T-helper 17 cell (primary cell): Measurements from ENCODE around the gene NR5A1. TPM values are rescaled to one million over a fixed set of nuclear protein-coding genes. Genes with fewer than 3 reads are reported as not detected.

Experiments
- ATAC-seq: fragments of 150-1000 bp; cut with Tn5 transposase; 2 replicates; pipeline ENCODE4 v1.10.0; 2021; ENCODE audit warnings: mild to moderate bottlenecking, moderate library complexity
- DNase-seq, 3 donors: peaks; one replicate each; pipeline versions ENCODE4 v3.0.0 to v3.0.0-alpha.2; 2020 to 2021
- H3K9me3 ChIP-seq: one replicate; pipeline ENCODE4 v1.7.0; 2013; ENCODE audit warnings: low read length, mild to moderate bottlenecking; ENCODE audit not compliant: control insufficient read depth, poor library complexity, severe bottlenecking
- H3K27ac Mint-ChIP-seq: one replicate; pipeline ENCODE4 v1.8.0; 2022; ENCODE audit warnings: mild to moderate bottlenecking, moderate library complexity, mixed read lengths
- H3K27me3 Mint-ChIP-seq: one replicate; pipeline ENCODE4 v1.8.0; 2022; ENCODE audit warnings: mixed read lengths
- H3K36me3 Mint-ChIP-seq: one replicate; pipeline ENCODE4 v1.8.0; 2022; ENCODE audit warnings: low read depth, mixed read lengths
- H3K4me1 Mint-ChIP-seq: one replicate; pipeline ENCODE4 v1.8.0; 2022; ENCODE audit warnings: mild to moderate bottlenecking, mixed read lengths
- H3K4me3 Mint-ChIP-seq: one replicate; pipeline ENCODE4 v1.8.0; 2022; ENCODE audit warnings: mild to moderate bottlenecking, moderate library complexity, mixed read lengths
- total RNA-seq, 4 donors: library from RNA in 2 of 4; stranded (reverse) in 2 of 4; gene quantifications; one replicate each; pipeline ENCODE4 v1.2.3 and lab custom pipeline; 2022 to 2026

NR5A1 gene
- total RNA-seq, 2 donors from 2014 or later, result not detected

DNA sequence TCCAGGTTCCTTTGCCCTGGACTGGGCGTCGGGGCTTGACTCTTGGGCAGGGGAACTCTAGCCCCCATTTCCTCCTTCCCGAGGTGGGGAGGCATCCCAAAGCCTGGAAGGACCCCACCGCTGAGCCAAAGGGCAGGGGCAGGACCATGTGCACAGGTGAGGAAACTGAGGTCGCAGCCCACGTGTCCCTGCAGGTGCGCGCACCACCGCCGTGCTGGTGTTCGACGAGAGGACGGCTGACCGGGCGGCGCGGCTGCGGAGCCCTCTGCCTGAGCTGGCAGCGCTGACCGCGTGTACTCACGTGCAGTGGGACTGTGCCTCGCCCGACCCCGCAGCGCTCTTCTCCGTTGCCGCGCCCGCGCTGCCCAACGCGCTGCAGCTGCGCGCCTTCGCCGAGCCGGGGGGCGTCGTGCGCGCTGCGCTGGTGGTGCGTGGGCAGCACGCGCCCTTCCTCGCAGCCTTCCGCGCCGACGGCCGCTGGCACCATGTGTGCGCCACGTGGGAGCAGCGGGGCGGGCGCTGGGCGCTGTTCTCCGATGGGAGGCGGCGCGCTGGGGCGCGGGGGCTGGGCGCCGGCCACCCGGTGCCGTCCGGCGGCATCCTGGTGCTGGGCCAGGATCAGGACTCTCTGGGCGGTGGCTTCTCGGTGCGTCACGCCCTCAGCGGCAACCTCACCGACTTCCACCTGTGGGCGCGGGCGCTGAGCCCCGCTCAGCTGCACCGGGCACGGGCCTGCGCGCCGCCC, 54.2 kb downstream of the NR5A1 start:
- H3K36me3 Mint-ChIP-seq, result no peaks in the 10 kb centered on the region
- DNase-seq (no peak), ATAC-seq (no peak)
- no peaks in the 10 kb centered on the region for H3K4me1 Mint-ChIP-seq
- H3K9me3 ChIP-seq, result no peaks in the 10 kb centered on the region
- no peak overlapping the region for H3K4me3 Mint-ChIP-seq
- peaks cover 40% of the 10 kb centered on the region for H3K27me3 Mint-ChIP-seq
- H3K27ac Mint-ChIP-seq, result no peak overlapping the region

DNA sequence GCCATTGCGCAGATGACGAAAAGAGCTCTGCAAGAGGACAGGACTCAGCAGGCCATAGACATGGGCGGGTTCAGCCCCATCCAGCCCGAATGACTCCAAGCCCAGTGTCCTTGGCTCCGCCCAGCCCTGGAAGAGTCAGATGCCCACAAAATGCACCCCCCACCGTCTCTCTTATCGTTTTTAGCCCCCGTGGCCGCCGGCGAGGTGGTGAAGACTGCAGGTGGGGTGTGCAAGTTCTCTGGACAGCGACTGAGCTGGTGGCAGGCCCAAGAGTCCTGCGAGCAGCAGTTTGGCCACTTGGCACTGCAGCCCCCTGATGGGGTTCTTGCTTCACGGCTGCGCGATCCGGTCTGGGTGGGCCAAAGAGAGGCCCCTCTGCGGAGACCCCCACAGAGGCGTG, 54.9 kb downstream of the NR5A1 start:
- Mint-ChIP-seq H3K27ac (no peak overlapping the region), H3K4me1 (no peaks in the 10 kb centered on the region), H3K27me3 (peaks cover 41% of the 10 kb centered on the region), H3K4me3 (no peak overlapping the region), H3K36me3 (no peaks in the 10 kb centered on the region)
- no peaks in the 10 kb centered on the region for H3K9me3 ChIP-seq
- DNase-seq (no peak), ATAC-seq (no peak)

DNA sequence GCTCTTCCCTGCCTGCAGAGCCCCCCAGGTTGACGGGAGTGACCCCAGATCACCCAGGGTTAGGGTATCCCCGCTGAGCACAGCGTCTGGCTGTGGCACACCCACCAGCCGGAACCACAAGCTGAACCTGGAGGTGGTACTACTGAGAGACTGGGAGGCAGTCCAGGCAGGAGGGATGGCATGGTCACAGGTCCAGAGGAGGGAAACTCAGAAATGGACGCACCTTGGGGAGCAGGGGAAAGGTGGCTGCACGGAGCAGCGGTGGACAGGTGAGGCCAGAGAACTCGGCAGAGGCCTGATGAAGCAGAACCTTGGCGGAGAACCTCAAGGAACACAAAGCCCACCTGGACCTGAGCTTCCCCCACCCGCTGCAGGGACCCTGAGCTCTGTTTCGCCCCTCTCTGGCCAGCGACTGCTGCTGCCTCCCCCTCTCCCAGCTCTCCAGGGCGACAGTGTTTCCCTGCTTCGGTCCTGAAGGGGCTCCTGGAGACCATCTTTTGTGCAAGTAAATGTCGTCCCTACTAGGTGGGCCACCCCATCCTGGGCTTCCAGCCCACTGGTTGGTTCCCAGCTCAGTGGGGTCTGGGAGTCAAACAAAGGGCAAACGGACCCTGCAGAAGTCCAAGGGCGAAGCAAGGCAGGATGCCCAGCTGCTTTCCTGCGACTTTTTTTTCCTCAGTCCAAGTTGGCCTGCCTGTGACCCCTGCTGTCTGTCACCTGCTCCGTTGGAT, 56.1 kb downstream of the NR5A1 start:
- no peaks in the 10 kb centered on the region for H3K9me3 ChIP-seq
- Mint-ChIP-seq H3K4me1 (no peaks in the 10 kb centered on the region), H3K4me3 (no peak overlapping the region), H3K27me3 (peaks cover 45% of the 10 kb centered on the region), H3K27ac (no peak overlapping the region), H3K36me3 (no peaks in the 10 kb centered on the region)
- DNase-seq (no peak), ATAC-seq (no peak)

DNA sequence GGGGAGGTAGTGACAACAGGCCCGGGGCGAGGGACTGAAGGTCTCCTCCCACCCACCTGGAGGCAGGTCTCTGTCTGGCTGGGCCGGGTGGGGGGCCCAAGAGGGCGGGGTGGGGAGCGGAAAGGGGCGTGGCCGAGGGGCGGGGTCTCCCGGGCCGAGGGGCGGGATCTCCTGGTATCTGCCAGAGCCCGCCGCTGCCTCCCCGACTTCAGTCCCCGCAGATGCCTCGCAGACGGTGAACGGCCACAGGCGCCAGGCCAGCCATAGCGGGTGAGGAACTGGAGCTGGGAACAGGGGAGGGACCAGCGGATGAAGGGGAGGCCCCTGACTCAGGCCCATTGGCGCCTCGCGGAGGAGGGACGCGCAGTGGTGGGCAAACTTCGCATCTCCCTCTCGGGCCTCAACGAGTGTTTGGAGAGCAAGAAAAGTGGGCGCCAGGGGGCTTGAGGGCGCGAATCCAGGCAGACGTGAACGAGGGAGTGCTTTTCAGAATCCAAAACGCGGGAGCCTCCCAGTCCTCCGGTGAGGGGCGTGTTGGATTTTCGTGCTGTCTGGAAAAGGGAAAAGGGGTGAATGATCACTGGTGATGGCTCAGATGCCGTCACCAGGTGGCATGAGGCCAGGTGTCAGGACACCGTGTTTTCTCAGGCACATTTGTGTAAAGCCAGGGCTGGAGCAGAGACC, 56.8 kb downstream of the NR5A1 start, which contains the start of gene ADGRD2:
TSS of gene ADGRD2 (plus strand) at position 211 of the 684 bp plus-strand sequence. CDS start 1,216 bp downstream, outside the sequence.
- no peaks in the 10 kb centered on the region for H3K9me3 ChIP-seq
- Mint-ChIP-seq H3K27me3 (peaks cover 45% of the 10 kb centered on the region), H3K36me3 (no peaks in the 10 kb centered on the region), H3K4me1 (no peaks in the 10 kb centered on the region), H3K27ac (no peak within 1 kb of the TSS), H3K4me3 (no peak within 1 kb of the TSS)
- no peak for DNase-seq
- ATAC-seq, result no peak

DNA sequence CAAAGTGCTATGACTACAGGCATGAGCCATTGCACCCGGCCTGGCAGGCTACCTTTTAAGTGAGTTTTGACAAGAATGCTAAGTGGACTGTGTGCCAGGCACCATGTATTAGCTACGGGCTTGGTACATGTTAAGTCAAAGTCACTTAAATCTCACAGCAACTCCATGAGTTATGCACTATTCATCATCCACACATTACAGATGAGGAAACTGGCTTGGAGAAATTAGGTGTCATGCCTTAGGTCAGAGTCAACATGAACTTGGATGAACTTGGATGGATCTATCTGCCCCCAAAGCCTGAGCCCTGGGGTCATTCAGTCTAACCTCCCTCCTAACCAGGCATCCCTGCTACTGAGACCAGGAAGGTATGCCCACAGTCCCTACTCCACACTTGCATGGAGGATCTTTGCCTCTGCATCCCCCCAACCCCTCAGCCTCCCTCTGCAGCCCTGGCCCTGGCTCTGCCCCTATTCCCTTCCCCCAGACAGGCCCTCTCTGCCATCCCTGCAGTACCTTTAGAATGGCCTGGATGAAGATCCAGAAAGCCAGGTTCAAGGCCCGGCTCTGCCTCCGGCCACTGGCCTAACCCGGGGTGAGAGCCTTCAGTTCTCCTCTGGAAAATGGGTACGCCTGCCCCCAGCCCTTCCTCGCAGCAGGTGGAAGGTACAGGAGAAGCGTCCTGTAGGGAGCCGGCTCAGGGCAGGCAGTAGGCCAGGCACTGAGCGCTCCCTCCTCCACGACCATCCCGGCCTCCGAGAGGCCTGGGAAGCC, 57.6 kb downstream of the NR5A1 start:
- no peaks in the 10 kb centered on the region for H3K9me3 ChIP-seq
- DNase-seq (no peak), ATAC-seq (no peak)
- Mint-ChIP-seq H3K36me3 (no peaks in the 10 kb centered on the region), H3K27me3 (peaks cover 45% of the 10 kb centered on the region), H3K4me3 (no peak overlapping the region), H3K4me1 (no peaks in the 10 kb centered on the region), H3K27ac (no peak overlapping the region)

DNA sequence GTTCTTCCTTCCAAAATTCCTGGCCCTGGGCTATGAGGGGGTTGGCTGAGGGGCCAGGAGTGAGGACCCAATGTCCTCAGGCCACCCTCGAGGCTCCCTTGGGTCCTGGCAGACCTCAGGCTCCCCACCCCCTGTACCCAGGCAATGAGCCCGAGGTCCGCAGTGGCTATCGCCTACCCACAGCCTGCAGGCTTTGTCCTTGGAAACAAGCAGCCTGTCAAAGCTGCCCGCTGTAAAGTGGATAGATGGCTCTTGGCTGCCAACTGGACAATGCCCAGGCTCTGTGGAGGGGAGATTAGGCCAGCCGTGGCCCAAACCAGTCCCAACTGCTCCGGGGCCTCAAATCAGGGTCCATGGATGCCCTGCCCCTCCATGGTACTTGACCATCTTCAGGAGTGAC, 59.2 kb downstream of the NR5A1 start:
- no peaks in the 10 kb centered on the region for H3K36me3 Mint-ChIP-seq
- DNase-seq (no peak), ATAC-seq (no peak)
- H3K27ac Mint-ChIP-seq, result no peak overlapping the region
- no peaks in the 10 kb centered on the region for H3K4me1 Mint-ChIP-seq
- H3K27me3 Mint-ChIP-seq, result peaks cover 45% of the 10 kb centered on the region
- H3K9me3 ChIP-seq, result no peaks in the 10 kb centered on the region
- H3K4me3 Mint-ChIP-seq, result no peak overlapping the region

DNA sequence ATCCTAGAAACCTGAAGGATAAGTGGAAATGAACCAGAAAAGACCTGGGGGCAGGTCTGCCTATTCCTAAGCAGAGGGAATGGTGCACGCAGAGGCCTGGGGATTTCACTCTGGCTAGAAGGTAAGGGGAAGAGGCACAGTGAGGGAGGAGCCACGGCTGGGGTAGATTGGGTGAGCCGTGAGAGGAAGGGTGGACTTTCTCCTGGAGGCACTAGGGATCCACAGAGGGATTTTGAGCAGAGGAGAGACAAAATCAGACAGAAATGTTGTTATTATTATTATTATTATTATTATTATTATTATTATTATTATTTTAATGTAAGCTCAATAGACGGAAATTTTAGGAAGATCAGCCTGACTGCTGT, 59.9 kb downstream of the NR5A1 start:
- Mint-ChIP-seq H3K27me3 (peaks cover 47% of the 10 kb centered on the region), H3K4me1 (no peaks in the 10 kb centered on the region), H3K36me3 (no peaks in the 10 kb centered on the region), H3K4me3 (no peak overlapping the region), H3K27ac (no peak overlapping the region)
- peaks cover under 1% of the 10 kb centered on the region for H3K9me3 ChIP-seq
- ATAC-seq (no peak), DNase-seq (no peak)

DNA sequence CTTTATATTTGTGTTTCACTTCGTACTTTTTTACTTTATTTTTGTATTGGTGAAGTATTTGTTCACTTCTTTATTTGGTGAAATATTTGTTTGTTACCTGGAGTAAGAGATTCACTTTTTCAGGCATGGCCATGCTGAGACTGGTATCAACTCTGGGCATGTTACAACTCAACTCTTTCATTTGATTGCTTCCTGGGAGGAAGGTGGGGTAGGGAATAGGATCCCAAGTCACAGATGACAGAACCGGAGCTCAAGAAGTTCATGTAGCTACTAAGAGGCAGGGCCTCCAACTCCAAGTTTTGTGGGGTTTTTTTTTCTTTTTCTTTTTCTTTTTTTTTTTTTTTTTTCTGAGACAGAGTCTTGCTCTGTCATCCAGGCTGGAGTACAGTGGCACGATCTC, 63.0 kb downstream of the NR5A1 start:
- H3K4me3 Mint-ChIP-seq, result no peak overlapping the region
- ATAC-seq, result no peak
- no peaks in the 10 kb centered on the region for H3K4me1 Mint-ChIP-seq
- peaks cover 2% of the 10 kb centered on the region for H3K36me3 Mint-ChIP-seq
- no peak for DNase-seq
- H3K27ac Mint-ChIP-seq, result no peak overlapping the region
- H3K9me3 ChIP-seq, result peaks cover 2% of the 10 kb centered on the region
- peaks cover 40% of the 10 kb centered on the region for H3K27me3 Mint-ChIP-seq

DNA sequence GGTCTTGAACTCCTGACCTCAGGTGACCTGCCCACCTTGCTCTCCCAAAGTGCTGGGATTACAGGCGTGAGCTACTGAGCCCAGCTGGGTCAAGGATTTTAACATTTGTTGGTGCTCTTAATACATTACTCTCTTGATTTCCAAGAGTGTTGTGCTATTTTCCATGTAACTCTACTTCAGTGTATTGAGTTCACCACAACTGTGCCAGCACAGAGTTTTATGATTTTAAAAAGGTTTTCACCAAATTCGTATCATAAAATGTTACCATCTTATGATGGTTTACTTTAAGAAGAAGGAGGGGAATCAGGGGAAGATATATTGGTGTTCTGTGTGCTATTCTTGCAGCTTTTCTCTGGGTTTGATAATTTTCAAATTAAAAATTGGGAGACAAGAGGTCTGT, 63.6 kb downstream of the NR5A1 start:
- DNase-seq (no peak), ATAC-seq (no peak)
- Mint-ChIP-seq H3K4me1 (no peaks in the 10 kb centered on the region), H3K36me3 (peaks cover 2% of the 10 kb centered on the region), H3K27ac (no peak overlapping the region), H3K4me3 (no peak overlapping the region), H3K27me3 (peaks cover 39% of the 10 kb centered on the region)
- peaks cover 2% of the 10 kb centered on the region for H3K9me3 ChIP-seq

DNA sequence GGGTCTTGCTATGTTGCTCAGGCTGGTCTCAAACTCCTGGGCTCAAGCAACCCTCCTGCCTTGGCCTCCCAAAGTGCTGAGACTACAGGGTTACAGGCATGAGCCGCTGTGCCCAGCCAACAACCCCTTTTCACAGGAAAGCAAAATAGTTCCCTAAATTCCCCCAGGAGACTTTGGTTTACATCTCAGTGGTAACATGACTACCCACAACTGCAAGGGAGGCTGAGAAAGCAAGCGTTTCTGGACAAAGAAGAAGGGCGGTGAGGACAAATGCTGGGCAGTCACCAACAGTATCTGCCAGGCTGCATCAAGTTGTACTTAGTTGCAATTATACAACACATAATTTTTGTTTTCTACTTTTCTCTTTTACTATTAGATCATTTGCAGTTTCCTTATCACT, 64.4 kb downstream of the NR5A1 start:
- Mint-ChIP-seq H3K27ac (no peak overlapping the region), H3K4me3 (no peak overlapping the region), H3K4me1 (no peaks in the 10 kb centered on the region), H3K27me3 (peaks cover 32% of the 10 kb centered on the region), H3K36me3 (peaks cover 2% of the 10 kb centered on the region)
- no peak for ATAC-seq
- DNase-seq, result no peak
- peaks cover 2% of the 10 kb centered on the region for H3K9me3 ChIP-seq

DNA sequence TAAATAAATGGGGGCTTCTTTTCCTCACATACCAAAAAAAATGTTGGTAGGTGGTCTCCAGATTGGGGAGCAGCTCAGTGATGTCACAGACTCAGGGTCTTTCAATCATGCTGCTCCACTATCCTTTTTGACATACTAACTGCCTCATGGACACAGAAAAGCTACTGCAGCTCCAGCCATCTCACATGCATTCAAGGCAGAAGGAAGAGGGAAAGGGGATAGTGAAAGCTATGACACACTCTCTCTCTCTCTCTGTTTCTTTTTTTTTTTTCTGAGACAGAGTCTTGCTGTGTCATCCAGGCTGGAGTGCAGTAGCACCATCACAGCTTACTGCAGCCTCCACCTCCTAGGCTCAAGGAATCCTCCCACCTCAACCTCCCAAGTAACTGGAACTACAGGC, 64.8 kb downstream of the NR5A1 start:
- ATAC-seq (no peak), DNase-seq (no peak)
- H3K4me1 Mint-ChIP-seq, result no peaks in the 10 kb centered on the region
- peaks cover 2% of the 10 kb centered on the region for H3K36me3 Mint-ChIP-seq
- no peak overlapping the region for H3K27ac Mint-ChIP-seq
- peaks cover 2% of the 10 kb centered on the region for H3K9me3 ChIP-seq
- peaks cover 32% of the 10 kb centered on the region for H3K27me3 Mint-ChIP-seq
- no peak overlapping the region for H3K4me3 Mint-ChIP-seq

DNA sequence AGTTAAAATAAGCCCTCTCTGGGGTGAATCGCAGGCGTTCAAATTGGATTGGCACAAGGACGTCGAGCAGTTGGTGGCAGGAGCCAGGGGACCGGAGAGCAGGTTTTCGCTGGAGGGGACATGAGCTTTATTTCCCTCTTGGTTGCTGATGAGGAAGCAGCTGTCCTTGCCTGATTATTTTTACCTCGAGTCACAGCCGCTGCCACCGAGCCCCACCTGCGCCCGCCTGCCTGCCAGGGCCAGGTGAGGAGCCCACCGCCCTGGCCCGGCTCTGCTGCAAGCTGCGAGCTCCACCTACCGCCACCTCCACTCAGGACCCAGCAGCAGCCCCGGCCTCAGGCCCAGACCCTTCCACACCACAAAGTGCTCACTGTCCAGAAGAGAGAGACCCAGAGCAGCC, 65.9 kb downstream of the NR5A1 start:
- H3K4me3 Mint-ChIP-seq, result no peak overlapping the region
- ATAC-seq (no peak), DNase-seq (no peak)
- peaks cover 2% of the 10 kb centered on the region for H3K36me3 Mint-ChIP-seq
- H3K4me1 Mint-ChIP-seq, result no peaks in the 10 kb centered on the region
- H3K27me3 Mint-ChIP-seq, result peaks cover 28% of the 10 kb centered on the region
- no peak overlapping the region for H3K27ac Mint-ChIP-seq
- H3K9me3 ChIP-seq, result peaks cover 2% of the 10 kb centered on the region

DNA sequence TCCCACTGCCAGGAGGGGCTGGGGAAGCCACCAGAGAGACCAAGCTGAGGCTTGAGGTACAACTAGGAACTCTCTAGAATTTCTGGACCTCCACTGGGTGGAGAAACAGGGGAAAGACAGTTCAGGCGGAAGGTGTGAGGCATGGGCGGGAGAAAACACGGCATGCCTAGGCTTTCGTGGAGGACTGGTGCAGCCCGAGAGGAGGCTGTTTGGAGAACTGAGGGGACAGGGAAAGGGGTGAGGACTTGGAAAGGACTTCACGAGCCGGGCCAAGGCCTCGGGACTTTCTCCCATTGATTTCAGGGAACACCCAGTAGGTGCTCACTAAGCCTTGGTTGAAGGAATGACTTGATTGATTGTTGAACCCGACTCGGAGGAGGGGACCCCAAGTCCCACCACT, 66.4 kb downstream of the NR5A1 start:
- H3K27ac Mint-ChIP-seq, result no peak overlapping the region
- DNase-seq, result no peak
- H3K4me3 Mint-ChIP-seq, result no peak overlapping the region
- peaks cover 2% of the 10 kb centered on the region for H3K36me3 Mint-ChIP-seq
- H3K27me3 Mint-ChIP-seq, result peaks cover 28% of the 10 kb centered on the region
- peaks cover 2% of the 10 kb centered on the region for H3K9me3 ChIP-seq
- H3K4me1 Mint-ChIP-seq, result no peaks in the 10 kb centered on the region
- no peak for ATAC-seq
